Neuron (in vitro differentiated cells): ENCODE measurements around the gene CCDC18.
"Not testable (repeated sequence)": the region's sequence is repeated elsewhere in the genome, so short reads cannot be mapped to it uniquely, and the experiment has no call there.

Experiments
- H2AFZ ChIP-seq: one replicate; pipeline ENCODE4 v1.6.1; 2013; ENCODE audit warnings: low read depth, mild to moderate bottlenecking, inconsistent platforms, low read length, moderate library complexity
- H3K27me3 ChIP-seq: one replicate; pipeline ENCODE4 v1.6.1; 2013; ENCODE audit warnings: low read length; ENCODE audit not compliant: insufficient read depth
- H3K36me3 ChIP-seq: one replicate; pipeline ENCODE4 v1.6.1; 2013; ENCODE audit warnings: low read length; ENCODE audit not compliant: insufficient read depth
- H3K4me1 ChIP-seq: one replicate; pipeline ENCODE4 v1.6.1; 2013; ENCODE audit warnings: low read length; ENCODE audit not compliant: insufficient read depth
- H3K4me3 ChIP-seq: 2 replicates; pipeline ENCODE4 v1.5.1; 2013; ENCODE audit warnings: mild to moderate bottlenecking, low read length, moderate library complexity
- H3K9me3 ChIP-seq: one replicate; pipeline ENCODE4 v1.6.1; 2013; ENCODE audit warnings: low read length

Gene CCDC18

DNA sequence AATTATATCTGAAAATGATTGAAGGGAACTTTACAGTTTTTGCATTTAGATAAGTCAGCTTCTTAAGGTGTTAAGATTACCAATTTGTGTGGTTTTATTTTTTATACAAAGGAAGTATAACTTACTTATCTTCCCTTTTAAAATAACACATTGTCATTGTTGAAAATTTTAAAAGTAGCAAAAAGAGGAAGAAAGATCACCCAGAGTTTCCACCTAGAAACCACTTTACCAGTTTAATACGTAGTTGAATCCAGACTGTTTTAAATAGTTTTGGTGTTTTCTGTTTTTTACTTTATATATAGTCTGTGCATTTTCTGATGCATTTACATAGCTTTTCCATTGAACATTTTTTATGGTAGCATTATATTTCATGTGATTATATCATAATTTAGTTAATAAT lies 6.1 kb downstream of the CCDC18 start:
- H2AFZ ChIP-seq: no peak overlapping the region
- H3K4me1 ChIP-seq: no peaks in the 10 kb centered on the region
- H3K27me3 ChIP-seq: no peaks in the 10 kb centered on the region
- peaks cover 6% of the 10 kb centered on the region for H3K36me3 ChIP-seq
- no peaks in the 10 kb centered on the region for H3K9me3 ChIP-seq
- no peak overlapping the region for H3K4me3 ChIP-seq

DNA sequence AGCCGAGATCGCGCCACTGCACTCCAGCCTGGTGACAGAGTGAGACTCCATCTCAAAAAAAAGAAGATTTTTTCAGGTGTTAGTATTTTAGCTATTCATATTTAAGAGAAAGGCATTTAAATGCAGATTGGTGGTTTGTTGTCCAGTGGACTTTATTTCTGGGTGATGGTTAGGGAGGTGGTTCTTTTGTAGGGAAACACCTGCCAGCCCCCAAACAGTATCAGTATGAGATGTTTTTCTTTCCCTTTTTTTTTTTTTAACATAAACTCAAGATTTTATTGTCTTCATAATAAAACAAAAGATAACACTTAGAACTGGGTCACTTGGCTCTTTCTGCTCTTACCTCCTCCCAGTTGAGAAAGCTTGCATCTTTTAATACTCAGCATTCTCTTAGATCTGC lies 9.9 kb downstream of the CCDC18 start:
- Histone ChIP-seq H3K9me3 (no peaks in the 10 kb centered on the region), H3K36me3 (peaks cover 13% of the 10 kb centered on the region), H3K4me3 (no peak overlapping the region), H2AFZ (no peak overlapping the region), H3K4me1 (no peaks in the 10 kb centered on the region), H3K27me3 (no peaks in the 10 kb centered on the region)

DNA sequence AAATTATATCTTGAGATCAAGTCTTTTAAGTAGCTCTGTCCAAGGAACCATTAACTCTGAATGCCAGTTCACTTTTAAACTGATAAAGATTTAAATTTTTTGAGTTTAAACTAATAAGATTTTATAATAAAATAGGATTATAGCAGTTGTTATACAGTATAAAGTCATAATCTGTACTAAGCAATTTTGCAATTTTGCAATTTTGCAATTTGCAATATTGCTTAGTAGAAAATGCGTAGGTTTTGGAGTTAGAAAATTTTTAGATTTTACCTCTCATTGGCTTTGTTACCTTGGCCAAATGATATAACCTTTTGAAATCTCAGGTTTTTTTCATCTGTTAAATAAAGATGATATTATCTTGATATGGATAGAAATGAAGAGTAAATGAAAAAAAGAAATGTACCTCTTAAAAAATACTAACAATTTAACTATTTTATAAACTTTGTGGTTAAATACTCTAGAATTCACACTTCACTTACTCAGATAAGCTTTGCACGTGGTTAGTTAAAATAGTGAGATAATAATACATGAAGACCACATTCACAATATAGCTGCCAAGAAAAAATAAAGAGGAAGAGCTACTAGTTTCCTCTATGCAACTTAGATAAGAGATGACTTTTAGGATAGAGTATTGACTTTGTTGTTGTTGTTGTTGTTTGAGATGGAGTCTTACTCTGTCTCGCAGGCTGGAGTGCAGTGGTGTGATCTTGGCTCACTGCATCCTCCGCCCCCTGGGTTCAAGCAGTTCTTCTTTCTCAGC lies 13.9 kb downstream of the CCDC18 start:
- Histone ChIP-seq H3K4me1 (no peaks in the 10 kb centered on the region), H2AFZ (no peak overlapping the region), H3K4me3 (no peak overlapping the region), H3K36me3 (peaks cover 24% of the 10 kb centered on the region), H3K9me3 (peaks cover 2% of the 10 kb centered on the region), H3K27me3 (no peaks in the 10 kb centered on the region)

DNA sequence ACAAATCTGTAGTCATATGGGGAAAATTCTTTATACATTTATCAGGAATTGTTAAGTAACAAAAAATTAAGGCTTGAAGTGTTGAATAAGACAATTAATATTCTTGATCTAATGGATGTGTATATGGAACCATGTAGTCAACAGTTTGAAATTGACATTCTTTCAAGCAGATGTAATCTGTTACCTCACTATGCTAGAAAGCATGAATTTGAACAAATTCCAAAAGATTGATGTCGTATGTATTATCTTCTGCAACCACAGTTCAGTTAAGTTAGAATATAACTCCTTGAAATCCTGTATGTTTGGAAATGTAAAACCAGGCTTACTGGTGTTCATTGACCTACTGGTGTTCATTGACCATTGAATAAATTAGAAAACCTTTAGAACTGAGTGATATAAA lies 16.1 kb downstream of the CCDC18 start:
- H3K27me3 ChIP-seq: no peaks in the 10 kb centered on the region
- H3K4me3 ChIP-seq: no peak overlapping the region
- H3K9me3 ChIP-seq: peaks cover 2% of the 10 kb centered on the region
- H3K4me1 ChIP-seq: no peaks in the 10 kb centered on the region
- no peak overlapping the region for H2AFZ ChIP-seq
- H3K36me3 ChIP-seq: peaks cover 24% of the 10 kb centered on the region

DNA sequence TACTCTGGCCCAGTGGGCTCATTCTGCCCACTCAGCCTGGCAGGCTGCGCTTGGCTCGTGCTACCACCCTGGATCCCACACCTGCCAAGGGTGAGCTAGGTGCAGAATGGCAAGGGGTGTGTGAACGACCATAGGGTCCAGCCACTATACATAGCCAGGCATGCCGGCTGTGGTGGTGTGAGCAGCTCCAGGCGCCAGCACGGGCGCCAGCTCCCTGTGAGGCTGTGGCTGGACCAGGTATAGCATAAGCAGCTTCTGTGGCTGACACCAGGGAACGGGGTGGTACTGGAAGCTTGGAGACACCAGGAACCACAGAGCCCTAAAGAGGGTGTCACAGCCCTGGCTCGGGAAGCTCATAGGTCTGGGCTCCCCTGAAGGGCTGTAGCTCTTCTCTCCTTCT lies 18.6 kb downstream of the CCDC18 start:
- Histone ChIP-seq H3K4me1 (no peaks in the 10 kb centered on the region), H3K36me3 (peaks cover 41% of the 10 kb centered on the region), H3K9me3 (peaks cover 2% of the 10 kb centered on the region), H2AFZ (no peak overlapping the region), H3K4me3 (no peak overlapping the region), H3K27me3 (no peaks in the 10 kb centered on the region)

DNA sequence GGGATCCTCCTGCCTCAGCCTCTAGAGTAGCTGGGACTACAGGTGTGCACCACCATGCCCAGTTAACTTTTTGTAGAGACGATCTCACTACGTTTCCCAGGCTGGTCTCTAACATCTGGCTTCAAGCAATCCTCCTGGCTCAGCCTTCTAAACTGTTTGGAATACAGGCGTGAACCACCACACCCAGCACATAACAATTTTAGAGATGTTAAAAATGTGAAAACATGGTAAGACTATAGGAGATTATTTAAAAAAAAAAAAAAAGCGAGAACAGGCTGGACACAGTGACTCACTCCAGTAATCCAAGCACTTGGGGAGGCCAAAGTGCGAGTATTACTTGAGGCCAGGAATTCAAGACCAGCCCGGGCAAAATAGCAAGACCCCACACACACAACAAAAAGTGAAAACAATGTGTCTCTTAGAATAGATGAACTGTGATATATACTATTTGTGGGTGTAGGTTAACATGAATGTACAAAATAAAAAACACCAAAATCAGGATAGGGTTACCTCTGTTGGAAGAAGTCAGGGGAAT lies 19.6 kb downstream of the CCDC18 start:
- no peak overlapping the region for H2AFZ ChIP-seq
- peaks cover 2% of the 10 kb centered on the region for H3K9me3 ChIP-seq
- no peaks in the 10 kb centered on the region for H3K27me3 ChIP-seq
- H3K4me3 ChIP-seq: no peak overlapping the region
- H3K36me3 ChIP-seq: peaks cover 41% of the 10 kb centered on the region
- H3K4me1 ChIP-seq: no peaks in the 10 kb centered on the region

DNA sequence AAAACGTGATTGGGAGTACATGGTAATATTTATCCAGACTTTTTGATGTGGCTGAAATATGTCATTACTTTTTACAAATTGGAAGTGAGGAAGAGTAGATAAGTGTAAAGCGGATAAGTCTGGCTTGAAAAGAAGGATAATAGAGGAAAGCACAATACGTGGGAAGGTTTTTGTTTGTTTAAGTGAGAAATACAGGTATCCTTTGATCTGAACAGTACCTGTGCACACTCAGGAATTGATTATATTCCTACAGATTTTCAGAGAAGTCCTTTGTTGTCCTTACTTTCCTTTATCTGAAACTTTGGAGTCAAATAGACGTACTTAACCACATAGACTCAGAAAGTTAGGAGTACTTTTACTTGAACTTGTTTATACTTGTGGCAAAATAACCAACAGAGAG lies 20.2 kb downstream of the CCDC18 start:
- Histone ChIP-seq H3K4me1 (no peaks in the 10 kb centered on the region), H3K27me3 (no peaks in the 10 kb centered on the region), H2AFZ (no peak overlapping the region), H3K4me3 (no peak overlapping the region), H3K36me3 (peaks cover 39% of the 10 kb centered on the region), H3K9me3 (peaks cover 2% of the 10 kb centered on the region)

DNA sequence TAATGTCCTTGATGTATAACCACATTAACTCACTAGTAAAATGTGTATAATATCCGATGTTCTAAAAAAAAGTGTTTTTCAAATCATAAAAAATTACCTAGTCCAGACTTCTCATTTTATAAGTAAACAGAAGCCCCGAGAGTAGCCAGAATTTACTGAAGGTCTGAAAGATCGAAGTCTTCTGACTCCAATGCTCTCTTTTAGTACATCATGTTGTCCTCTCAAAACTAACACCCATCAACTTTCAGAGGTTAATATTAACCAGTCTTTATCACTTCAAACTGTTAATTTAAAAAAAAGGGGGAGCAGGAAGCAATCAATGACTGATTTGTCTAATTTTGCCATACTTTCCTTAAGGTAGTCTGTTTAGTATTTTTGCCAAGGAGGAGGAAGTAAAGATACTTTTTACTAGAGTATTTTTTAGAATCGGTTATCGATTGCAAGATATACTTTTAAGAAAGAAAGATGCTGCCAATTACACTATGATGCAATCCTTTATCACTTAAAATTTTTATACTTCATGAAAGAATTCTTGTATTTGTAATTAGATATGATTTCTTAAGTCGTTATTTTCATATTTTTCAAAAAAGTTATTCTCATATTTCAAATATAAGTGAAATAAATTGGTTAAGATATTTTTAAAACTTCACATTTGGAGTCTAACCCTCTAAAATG lies 25.5 kb downstream of the CCDC18 start:
- Histone ChIP-seq H3K36me3 (peaks cover 44% of the 10 kb centered on the region), H3K27me3 (no peaks in the 10 kb centered on the region), H2AFZ (no peak overlapping the region), H3K9me3 (no peaks in the 10 kb centered on the region), H3K4me3 (no peak overlapping the region), H3K4me1 (no peaks in the 10 kb centered on the region)

DNA sequence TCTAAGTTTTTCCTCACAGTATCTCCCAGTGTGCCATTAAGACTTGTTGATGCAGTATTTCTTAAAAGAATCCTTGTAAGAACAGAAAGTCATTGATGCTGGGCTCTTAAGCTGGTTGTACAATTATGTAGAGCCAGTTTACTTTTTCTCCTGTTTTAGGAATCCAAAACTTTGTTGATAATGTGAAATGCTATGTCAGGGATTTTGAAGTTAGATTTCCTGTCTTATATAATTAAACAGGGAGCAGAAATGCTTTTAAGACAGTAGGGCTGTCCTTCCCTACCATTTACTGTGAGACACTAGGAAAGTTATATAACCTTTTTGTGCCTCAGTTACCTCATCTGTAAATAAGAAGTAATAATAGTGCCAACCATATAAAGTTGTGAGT lies 26.0 kb downstream of the CCDC18 start:
- no peak overlapping the region for H3K4me3 ChIP-seq
- peaks cover 44% of the 10 kb centered on the region for H3K36me3 ChIP-seq
- no peaks in the 10 kb centered on the region for H3K4me1 ChIP-seq
- no peaks in the 10 kb centered on the region for H3K27me3 ChIP-seq
- H2AFZ ChIP-seq: no peak overlapping the region
- no peaks in the 10 kb centered on the region for H3K9me3 ChIP-seq

DNA sequence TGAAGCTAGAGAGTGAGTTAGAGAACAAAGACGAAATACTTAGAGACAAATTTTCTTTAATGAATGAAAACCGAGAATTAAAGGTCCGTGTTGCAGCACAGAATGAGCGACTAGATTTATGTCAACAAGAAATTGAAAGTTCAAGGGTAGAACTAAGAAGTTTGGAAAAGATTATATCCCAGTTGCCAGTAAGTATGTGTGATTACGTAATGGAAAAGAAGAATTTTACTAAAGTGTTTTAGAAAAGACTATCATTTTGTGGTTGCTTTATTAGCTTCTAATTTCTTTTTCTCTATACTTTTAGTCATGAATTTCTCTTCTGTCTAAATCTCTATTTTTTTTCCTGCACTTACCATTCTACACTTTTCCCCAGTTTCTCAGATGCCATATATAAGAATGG lies 26.7 kb downstream of the CCDC18 start:
- no peaks in the 10 kb centered on the region for H3K27me3 ChIP-seq
- peaks cover 39% of the 10 kb centered on the region for H3K36me3 ChIP-seq
- no peak overlapping the region for H2AFZ ChIP-seq
- H3K9me3 ChIP-seq: no peaks in the 10 kb centered on the region
- no peaks in the 10 kb centered on the region for H3K4me1 ChIP-seq
- H3K4me3 ChIP-seq: no peak overlapping the region

DNA sequence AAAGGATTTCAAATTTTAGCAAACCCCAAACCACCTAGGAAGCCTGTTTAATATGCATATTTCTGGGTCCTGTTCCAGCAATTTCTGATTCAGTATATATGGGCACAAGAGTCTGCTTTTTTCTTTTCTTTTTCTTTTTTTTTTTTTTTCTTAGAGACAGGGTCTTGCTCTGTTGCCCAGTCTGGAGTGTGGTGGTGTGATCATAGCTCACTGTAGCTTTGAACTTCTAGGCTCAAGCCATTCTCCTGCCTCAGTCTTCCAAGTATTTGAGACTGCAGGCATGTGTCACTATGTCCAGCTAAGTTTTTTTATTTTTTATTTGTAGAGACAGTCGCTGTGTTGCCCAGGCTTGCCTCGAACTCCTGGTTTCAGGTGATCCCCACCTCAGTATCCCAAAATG lies 34.8 kb downstream of the CCDC18 start:
- Histone ChIP-seq H3K4me1 (no peaks in the 10 kb centered on the region), H3K4me3 (no peak overlapping the region), H3K36me3 (peaks cover 32% of the 10 kb centered on the region), H3K27me3 (no peaks in the 10 kb centered on the region), H3K9me3 (no peaks in the 10 kb centered on the region), H2AFZ (no peak overlapping the region)

DNA sequence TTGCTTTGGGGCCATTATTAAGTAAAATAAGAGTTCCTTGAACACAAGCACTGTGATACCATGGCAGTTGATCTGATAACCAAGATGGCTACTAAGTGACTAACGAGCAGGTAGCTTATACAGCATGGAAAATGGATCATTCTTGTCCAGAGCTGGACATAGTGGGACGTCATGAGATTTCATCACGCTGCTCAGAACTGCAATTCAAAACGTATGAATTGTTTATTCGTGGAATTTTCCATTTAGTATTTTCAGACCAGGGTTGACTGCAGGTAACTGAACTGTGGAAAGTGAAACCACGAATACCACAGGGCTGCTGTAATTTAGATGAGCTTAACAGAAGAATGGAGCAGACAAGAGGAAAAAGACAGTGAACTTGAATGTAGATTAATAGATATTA lies 38.9 kb downstream of the CCDC18 start:
- Histone ChIP-seq H3K27me3 (no peaks in the 10 kb centered on the region), H3K36me3 (peaks cover 50% of the 10 kb centered on the region), H3K4me3 (no peak overlapping the region), H2AFZ (no peak overlapping the region), H3K9me3 (peaks cover 4% of the 10 kb centered on the region), H3K4me1 (no peaks in the 10 kb centered on the region)

DNA sequence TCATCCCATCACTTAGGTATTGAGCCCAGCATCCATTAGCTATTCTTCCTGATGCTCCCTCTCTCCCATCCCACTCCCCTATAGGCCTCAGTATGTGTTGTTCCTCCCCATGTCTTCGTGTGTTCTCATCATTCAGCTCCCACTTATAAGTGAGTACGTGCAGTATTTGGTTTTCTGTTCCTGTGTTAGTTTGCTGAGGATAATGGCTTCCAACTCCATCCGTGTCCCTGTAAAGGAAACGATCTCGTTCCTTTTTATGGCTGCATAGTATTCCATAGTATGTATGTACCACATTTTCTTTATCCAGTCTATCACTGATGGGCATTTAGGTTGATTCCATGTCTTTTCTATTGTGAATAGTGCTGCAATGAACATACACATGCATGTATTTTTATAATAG lies 40.2 kb downstream of the CCDC18 start:
- not testable (repeated sequence) for H2AFZ ChIP-seq, H3K9me3 ChIP-seq, H3K27me3 ChIP-seq, H3K4me3 ChIP-seq, H3K4me1 ChIP-seq
- H3K36me3 ChIP-seq: peaks cover 51% of the 10 kb centered on the region
